Right atrium auricular region (tissue), 2 donors: ENCODE results near the gene ZBED5. TPM values are rescaled to one million over a fixed set of nuclear protein-coding genes. Genes with fewer than 3 reads are reported as not detected.
"Not testable (repeated sequence)": the region's sequence is repeated elsewhere in the genome, so short reads cannot be mapped to it uniquely, and the experiment has no call there.

Source experiments
- DNase-seq: peaks from one replicate; pipeline ENCODE4 v3.0.0-alpha.2; 2019; ENCODE audit warnings: low spot score
- H3K27ac ChIP-seq, 2 donors: fragments of 200-600 bp; sonication (generic); 1 replicate in 1 of 2; 2 replicates in 1 of 2; pipeline ENCODE4 v1.5.1; 2016 to 2019
- H3K27me3 ChIP-seq, 2 donors: fragments of 200-600 bp; sonication (generic); one replicate each; pipeline versions ENCODE4 v1.5.1 to v1.6.0; 2017 to 2019
- H3K36me3 ChIP-seq: fragments of 200-600 bp; sonication (generic); one replicate; pipeline ENCODE4 v1.5.1; 2016
- H3K4me1 ChIP-seq, 2 donors: fragments of 200-600 bp; sonication (generic); one replicate each; pipeline versions ENCODE4 v1.5.1 to v1.6.0; 2017 to 2019
- H3K4me3 ChIP-seq, 2 donors: fragments of 200-600 bp; sonication (generic); 1 replicate in 1 of 2; 2 replicates in 1 of 2; pipeline ENCODE4 v1.5.1; 2017 to 2019; ENCODE audit warnings: mild to moderate bottlenecking in 1 of 2, moderate library complexity in 1 of 2
- H3K9me3 ChIP-seq, 2 donors: fragments of 200-600 bp; sonication (generic); one replicate each; pipeline ENCODE4 v1.5.1; 2019
- CTCF ChIP-seq, 2 donors: fragments of 200-600 bp; sonication (generic); IDR thresholded peaks; one replicate each; pipeline ENCODE4 v1.5.1; 2019; ENCODE audit warnings: antibody characterized with exemption in 2 of 2
- total RNA-seq, 2 donors: library from RNA; depleted of rRNA; stranded (reverse); fragments of >200 nt; gene quantifications; one replicate each; pipeline ENCODE4 v1.1.0, GENCODE V29; 2016

The ZBED5 gene
- total RNA-seq, 2 donors from 2014 or later = 22.4 to 28.3 TPM

GRCh38 chr11:10893714-10894151, 35.9 kb upstream of the ZBED5 start:
- no peak for DNase-seq

GRCh38 chr11:10892250-10892649, 34.4 kb upstream of the ZBED5 start:
- TF ChIP-seq CTCF (IDR thresholded peaks at IDR 0.05) = no peak
- H3K27me3 ChIP-seq = no peaks in the 10 kb centered on the region
- H3K4me1 ChIP-seq = peaks cover 0 to 18% of the 10 kb centered on the region in 2 donors
- H3K36me3 ChIP-seq = no peaks in the 10 kb centered on the region
- no peak overlapping the region for H3K4me3 ChIP-seq
- no peaks in the 10 kb centered on the region for H3K9me3 ChIP-seq
- no peak overlapping the region for H3K27ac ChIP-seq
- DNase-seq = no peak

More at GRCh38 chr11:10893714-10894151, 35.9 kb upstream of the ZBED5 start:
- no peaks in the 10 kb centered on the region for H3K36me3 ChIP-seq
- no peaks in the 10 kb centered on the region for H3K27me3 ChIP-seq
- H3K4me3 ChIP-seq = no peak overlapping the region
- no peaks in the 10 kb centered on the region for H3K9me3 ChIP-seq
- peaks cover 0 to 29% of the 10 kb centered on the region in 2 donors for H3K4me1 ChIP-seq
- peak overlapping the region; percentile 21 to 77 for H3K27ac ChIP-seq
- peak in 1 of 2 donors; percentile 36 for TF ChIP-seq CTCF (IDR thresholded peaks at IDR 0.05)

- TF ChIP-seq CTCF (IDR thresholded peaks at IDR 0.05) = no peak
- Histone ChIP-seq H3K27ac (no peak overlapping the region), H3K4me1 (peaks cover 0 to 26% of the 10 kb centered on the region in 2 donors), H3K4me3 (no peak overlapping the region), H3K27me3 (no peaks in the 10 kb centered on the region), H3K9me3 (no peaks in the 10 kb centered on the region), H3K36me3 (no peaks in the 10 kb centered on the region)
- no peak for DNase-seq
Measured at GRCh38 chr11:10891151-10891720, 33.4 kb upstream of the ZBED5 start.

DNA sequence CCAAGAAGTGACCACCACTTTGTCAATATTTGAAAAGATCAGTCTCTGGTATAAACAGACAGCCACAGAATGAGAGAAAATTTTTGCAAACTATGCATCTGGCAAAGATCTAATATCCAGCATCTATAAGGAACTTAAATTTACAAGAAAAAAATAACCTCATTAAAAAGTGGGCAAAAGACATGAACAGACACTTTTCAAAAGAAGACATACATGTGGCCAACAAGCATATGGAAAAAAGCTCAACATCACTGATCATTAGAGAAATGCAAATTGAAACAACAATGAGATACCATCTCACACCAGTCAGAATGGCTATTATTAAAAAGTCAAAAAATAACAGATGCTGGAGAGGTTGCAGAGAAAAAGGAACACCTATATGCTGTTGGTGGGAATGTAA, 32.2 kb upstream of the ZBED5 start:
- H3K4me3 ChIP-seq, H3K27me3 ChIP-seq, H3K9me3 ChIP-seq, H3K27ac ChIP-seq, H3K36me3 ChIP-seq, DNase-seq: not testable (repeated sequence)
- peaks cover 0 to 34% of the 10 kb centered on the region in 2 donors for H3K4me1 ChIP-seq

DNA sequence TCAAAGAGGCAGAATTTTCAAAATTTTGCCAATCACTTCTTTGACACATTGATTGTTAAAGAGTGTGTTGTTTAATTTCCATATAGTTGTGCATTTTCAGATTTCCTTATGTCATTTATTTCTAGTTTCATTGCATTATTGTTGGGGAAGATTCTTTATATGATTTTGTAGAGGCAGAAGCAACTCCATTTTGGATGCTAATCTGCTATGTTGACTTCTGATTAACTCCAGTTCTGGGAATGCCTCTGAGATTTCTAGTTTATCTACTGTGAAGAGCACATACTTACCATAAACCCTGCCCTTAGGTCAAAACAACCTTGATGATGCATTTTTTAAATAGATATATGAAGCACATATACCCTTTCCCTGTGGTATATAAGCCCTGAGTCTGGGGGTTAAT, 29.5 kb upstream of the ZBED5 start:
- no peak overlapping the region for H3K27ac ChIP-seq
- no peaks in the 10 kb centered on the region for H3K27me3 ChIP-seq
- H3K36me3 ChIP-seq = no peaks in the 10 kb centered on the region
- H3K4me3 ChIP-seq = no peak overlapping the region
- peaks cover 0 to 17% of the 10 kb centered on the region in 2 donors for H3K4me1 ChIP-seq
- no peak for TF ChIP-seq CTCF (IDR thresholded peaks at IDR 0.05)
- H3K9me3 ChIP-seq = no peaks in the 10 kb centered on the region
- no peak for DNase-seq

DNA sequence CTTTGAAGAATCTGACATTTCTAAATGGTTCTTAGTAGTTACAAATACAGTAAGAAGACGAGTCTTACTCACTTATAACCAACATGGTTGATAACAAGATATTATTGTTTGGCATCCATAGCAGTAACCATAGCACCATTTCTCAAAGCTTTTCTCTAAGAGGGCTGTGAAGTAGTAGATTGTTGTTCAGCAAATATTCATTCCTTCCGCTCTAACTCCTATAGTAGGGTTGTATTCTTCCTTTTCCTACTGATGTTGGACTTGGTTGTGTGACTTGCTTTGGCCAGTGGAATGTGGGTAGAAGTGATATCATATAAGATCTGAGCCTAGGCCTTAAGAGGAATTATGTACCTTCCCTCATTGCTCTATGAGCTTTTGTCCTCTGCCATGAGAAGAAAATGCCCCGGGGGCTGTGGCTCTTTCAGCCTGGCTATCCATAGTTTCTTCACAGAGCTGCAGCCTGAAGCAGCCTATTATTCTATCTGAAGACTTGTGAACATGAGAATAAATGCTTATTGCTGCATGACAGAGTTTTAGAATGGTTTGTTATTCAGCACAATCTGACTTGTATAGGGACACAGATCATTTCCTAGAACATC, 28.9 kb upstream of the ZBED5 start:
- no peak for DNase-seq
- no peak for TF ChIP-seq CTCF (IDR thresholded peaks at IDR 0.05)
- Histone ChIP-seq H3K27me3 (no peaks in the 10 kb centered on the region), H3K4me1 (peaks cover 0 to 17% of the 10 kb centered on the region in 2 donors), H3K9me3 (no peaks in the 10 kb centered on the region), H3K4me3 (no peak overlapping the region), H3K27ac (no peak overlapping the region), H3K36me3 (no peaks in the 10 kb centered on the region)
